Raji (cell line): ENCODE measurements around the gene MIF.
A peak's percentile ranks its signal among the peaks of the same experiment; 100 is the strongest.

Experiments
- POLR2A ChIP-seq: IDR thresholded peaks from 2 replicates; pipeline ENCODE4 v1.6.1; 2011; ENCODE audit warnings: low read depth, low read length, control low read depth; ENCODE audit not compliant: insufficient read depth

Gene MIF

GRCh38 chr22:23911318-23911980, 17.3 kb downstream of the MIF start:
- TF ChIP-seq POLR2A: peak; percentile 27; the same call in 1 of the 2 replicates

- TF ChIP-seq POLR2A: no peak
Observed at GRCh38 chr22:23912293-23912903, 18.2 kb downstream of the MIF start.

- no peak for TF ChIP-seq POLR2A
Observed at GRCh38 chr22:23913306-23913660, 19.1 kb downstream of the MIF start.

GRCh38 chr22:23913661-23914353, 19.6 kb downstream of the MIF start:
- TF ChIP-seq POLR2A: peak; percentile 96

- TF ChIP-seq POLR2A: no peak
Observed at GRCh38 chr22:23915290-23915689, 21.1 kb downstream of the MIF start.

- TF ChIP-seq POLR2A: no peak
Observed at GRCh38 chr22:23922921-23923320, 28.7 kb downstream of the MIF start.

GRCh38 chr22:23925020-23925606, 30.9 kb downstream of the MIF start:
- no peak for TF ChIP-seq POLR2A

- no peak for TF ChIP-seq POLR2A
Observed at GRCh38 chr22:23926561-23926960, 32.4 kb downstream of the MIF start.

- TF ChIP-seq POLR2A: no peak
Observed at GRCh38 chr22:23938328-23939016, 44.3 kb downstream of the MIF start.

- no peak for TF ChIP-seq POLR2A
Observed at GRCh38 chr22:23939017-23939357, 44.8 kb downstream of the MIF start.
